GM18909 (cell line): ENCODE data around the gene SVOP.
"Not testable (repeated sequence)": the region's sequence is repeated elsewhere in the genome, so short reads cannot be mapped to it uniquely, and the experiment has no call there.

Experiments
- ATAC-seq: cut with Tn5 transposase; IDR thresholded peaks from one replicate; pipeline ENCODE4 v1.9.1; 2021; ENCODE audit warnings: mild to moderate bottlenecking; ENCODE audit not compliant: unreplicated experiment, poor library complexity

Gene SVOP

GRCh38 chr12:109033239-109034196 lies 12.7 kb upstream of the SVOP start:
- no peak for ATAC-seq

GRCh38 chr12:109029411-109029810 lies 8.5 kb upstream of the SVOP start:
- ATAC-seq: no peak

DNA sequence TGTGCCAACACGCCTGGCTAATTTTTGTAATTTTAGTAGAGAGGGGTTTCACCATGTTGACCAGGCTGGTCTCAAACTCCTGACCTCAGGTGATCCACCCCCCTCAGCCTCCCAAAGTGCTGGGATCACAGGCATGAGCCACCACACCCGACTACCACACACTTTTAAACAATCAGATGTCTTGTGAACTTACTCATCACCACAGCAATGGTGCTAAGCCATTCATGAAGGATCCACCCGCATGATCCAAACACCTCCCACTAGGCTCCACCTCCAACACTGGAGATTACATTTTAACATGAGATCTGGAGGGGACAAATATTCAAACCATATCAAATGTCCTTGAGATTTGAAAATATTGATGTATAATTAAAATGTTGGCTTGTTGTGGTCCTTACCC lies 7.8 kb upstream of the SVOP start:
- not testable (repeated sequence) for ATAC-seq

DNA sequence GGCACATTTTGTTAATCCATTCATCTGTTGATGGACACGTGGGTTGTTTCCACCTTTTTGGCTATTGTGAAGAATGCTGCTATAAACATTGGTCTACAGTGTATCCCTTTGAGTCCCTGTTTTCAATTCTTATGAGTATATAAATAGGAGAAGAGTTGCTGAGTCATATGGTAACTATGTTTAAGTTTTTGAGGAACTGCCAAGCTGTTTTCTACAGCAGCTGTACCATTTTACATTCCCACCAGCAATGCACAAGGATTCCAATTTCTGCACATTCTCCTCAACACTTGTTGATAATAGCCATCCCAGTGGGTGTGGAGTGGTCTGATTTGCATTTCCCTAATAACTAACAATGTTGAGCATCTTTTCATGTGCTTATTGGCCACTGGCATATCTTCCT lies 6.9 kb upstream of the SVOP start:
- ATAC-seq: no peak

- no peak for ATAC-seq
These were observed 597 bp downstream of the SVOP start for GRCh38 chr12:109020146-109020795.

- ATAC-seq: no peak
These were observed 2.6 kb downstream of the SVOP start for GRCh38 chr12:109018296-109018695.

DNA sequence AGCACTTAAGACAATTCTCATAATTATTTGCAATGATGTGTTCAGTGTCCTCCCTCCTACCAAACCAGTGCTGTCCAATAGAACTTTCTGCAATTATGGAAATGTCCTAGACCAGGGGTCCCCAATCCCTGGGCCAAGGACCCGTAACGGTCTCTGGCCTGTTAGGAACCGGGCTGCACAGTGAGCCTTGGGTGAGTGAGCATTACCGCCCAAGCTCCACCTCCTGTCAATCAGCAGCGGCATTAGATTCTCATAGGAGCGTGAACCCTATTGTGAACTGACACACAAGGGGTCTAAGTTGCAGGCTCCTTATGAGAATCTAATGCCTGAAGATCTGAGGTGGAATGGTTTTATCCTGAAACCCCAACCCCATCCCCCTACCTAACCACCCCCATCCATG lies 3.9 kb downstream of the SVOP start:
- ATAC-seq: no peak

- ATAC-seq: no peak
These were observed 4.9 kb downstream of the SVOP start for GRCh38 chr12:109016016-109016415.

DNA sequence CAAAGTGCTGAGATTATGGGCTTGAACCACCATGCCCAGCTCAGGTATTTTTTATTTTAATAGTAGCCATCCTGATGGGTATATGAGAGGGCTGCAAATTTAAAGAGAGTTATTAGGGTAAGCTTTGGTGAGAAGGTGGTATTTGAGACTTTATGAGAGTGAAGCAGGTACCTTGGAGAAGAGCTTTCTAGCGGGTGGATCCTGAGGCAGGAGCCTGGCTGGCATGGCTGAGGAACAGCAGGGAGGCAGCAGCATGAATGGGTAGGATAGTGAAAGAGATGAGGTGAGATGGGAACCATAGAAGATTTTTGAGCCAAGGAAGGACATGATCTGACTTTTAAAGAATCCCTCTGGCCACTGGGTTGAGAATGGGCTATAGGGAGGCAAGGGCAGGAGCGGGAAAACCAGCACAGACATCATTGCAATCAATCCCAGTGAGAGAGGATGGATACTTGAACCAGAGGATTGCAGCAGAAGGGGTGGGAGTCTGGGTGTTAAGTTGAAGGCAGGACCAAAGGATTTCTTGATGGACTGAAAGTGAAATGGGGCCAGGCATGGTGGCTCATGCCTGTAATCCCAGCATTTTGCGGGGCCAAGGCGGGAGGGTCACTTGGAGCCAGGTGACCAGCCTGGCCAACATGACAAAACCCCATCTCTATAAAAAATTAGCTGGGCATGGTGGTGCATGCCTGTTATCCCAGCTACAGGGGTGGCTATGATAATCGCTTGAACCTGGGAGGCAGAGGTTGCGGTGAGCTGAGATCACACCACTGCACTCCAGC lies 5.7 kb downstream of the SVOP start:
- ATAC-seq: no peak

GRCh38 chr12:109010259-109010658 lies 10.6 kb downstream of the SVOP start:
- ATAC-seq: no peak

DNA sequence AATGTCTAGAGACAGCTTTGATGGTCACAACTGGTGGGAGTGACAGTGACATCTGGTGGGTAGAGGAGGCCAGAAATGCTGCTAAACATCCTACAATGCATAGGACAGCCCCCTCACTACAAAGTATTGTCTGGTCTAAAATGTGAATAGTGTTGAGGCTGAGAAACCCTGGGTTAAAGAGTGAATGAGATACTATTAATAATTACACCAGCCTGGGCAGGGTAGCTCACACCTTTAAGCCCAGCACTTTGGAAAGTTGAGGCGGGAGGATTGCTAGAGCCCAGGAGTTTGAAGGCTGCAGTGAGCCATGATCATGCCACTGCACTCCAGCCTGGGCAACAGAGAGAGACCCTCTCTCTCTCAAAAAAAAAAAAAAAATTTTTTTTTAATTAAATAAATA lies 11.1 kb downstream of the SVOP start:
- no peak for ATAC-seq

- no peak for ATAC-seq
These were observed 16.9 kb downstream of the SVOP start for GRCh38 chr12:109004017-109004416.

DNA sequence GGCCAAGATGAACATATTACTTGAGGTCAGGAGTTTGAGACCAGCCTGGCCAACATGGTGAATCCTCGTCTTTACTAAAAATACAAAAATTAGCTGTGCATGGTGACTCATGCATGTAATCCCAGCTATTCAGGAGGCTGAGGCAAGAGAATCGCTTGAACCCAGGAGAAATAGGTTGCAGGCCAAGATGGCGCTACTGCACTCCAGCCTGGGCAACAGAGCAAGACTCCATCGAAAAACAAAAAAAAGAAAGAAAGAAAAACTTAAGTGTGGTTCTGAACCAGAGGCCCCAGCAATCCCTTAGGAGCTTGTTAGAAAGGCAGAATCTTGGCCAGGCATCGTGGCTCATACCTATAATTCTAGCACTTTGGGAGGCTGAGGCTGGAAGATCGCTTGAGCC lies 24.5 kb downstream of the SVOP start:
- no peak for ATAC-seq

DNA sequence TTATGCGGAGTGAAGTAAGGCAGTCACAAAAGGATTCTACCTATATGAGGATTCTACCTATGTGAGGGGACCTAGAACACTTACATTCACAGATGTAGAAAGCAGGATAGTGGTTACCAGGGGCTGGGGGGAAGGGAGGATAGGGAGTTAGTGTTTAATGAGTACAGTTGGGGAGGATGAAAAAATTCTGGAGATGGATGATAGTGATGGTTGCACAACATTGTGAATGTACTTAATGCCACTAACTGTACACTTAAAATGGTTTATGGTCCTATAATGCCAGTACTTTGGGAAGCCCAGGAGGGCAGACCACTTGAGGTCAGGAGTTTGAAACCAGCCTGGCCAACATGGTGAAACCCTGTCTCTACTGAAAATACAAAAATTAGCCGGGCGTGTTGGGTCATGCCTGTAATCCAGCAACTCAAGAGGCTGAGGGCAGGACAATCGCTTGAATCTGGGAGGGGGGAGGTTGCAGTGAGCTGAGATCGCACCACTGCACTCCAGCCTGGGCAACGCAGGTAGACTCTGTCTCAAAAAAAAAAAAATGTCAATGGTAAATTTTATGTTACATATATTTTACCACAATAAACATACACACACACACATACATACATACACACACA lies 25.4 kb downstream of the SVOP start:
- no peak for ATAC-seq

GRCh38 chr12:108990103-108990502 lies 30.8 kb downstream of the SVOP start:
- ATAC-seq: not testable (repeated sequence)

DNA sequence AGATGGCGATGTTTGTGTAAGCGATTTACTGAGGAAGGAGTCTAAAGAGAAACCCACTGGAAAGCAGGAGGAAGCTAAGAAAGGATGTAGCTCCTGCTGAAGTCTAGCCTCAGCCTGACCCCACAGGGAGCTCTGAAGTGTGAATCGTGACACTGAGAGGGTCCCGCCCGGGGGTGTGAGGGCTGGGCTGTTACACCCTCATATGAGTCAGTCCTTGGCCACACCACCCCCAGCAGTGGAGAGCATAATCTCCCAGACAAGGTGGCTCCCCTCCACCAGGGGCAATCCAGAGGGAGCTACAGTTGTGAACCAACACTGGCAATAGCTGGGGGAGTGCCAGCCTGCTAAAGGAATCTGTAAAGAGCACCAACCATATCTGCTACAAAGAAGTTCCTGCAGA lies 31.5 kb downstream of the SVOP start:
- ATAC-seq: no peak

- ATAC-seq: no peak
These were observed 35.1 kb downstream of the SVOP start for GRCh38 chr12:108985750-108986149.

DNA sequence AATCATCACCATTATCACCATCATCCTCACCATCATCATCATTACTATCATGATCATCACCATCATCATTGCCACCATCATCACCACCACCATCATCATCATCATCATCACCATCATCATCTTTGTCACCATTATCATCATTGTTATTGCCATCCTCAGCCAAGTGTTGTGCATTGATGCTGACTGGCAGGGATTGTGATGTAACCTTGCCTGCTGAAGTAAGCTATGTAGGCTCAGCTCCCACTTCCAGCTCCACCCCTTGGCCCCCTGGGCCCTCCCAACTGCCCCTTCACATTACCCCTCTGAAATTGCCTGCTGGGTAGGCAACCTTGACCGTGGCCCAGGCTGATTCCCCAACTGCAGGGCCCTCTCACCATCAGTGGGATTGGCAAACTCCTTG lies 37.6 kb downstream of the SVOP start:
- no peak for ATAC-seq

- ATAC-seq: no peak
These were observed 38.1 kb downstream of the SVOP start for GRCh38 chr12:108982621-108983219.

DNA sequence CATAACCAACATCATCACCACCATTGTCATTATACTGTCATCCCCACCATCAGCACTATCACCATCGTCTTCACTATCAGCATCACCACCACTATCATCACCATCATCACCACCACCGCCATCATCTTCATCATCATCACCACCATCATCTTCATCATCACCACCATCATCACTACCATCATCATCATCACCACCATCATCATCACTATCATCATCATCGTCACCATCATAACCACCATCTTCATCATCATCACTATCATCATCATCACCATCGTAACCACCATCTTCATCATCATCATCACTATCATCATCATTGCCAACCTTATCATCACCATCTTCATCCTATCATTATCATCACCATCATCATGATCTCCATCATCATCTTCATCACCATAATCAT lies 39.0 kb downstream of the SVOP start:
- no peak for ATAC-seq
